Smooth muscle cell (in vitro differentiated cells): ENCODE results near the gene F2RL1. TPM values are rescaled to one million over a fixed set of nuclear protein-coding genes. Genes with fewer than 3 reads are reported as not detected.

Source experiments
- DNase-seq: peaks from one replicate; lab custom pipeline; 2025; ENCODE audit not compliant: unreplicated experiment; lab: John Stamatoyannopoulos, UW
- H2AFZ ChIP-seq: fragments of 200-600 bp; sonication (generic); 2 replicates; pipeline ENCODE4 v1.6.0; 2016; ENCODE audit warnings: antibody characterized with exemption, low read depth, mild to moderate bottlenecking
- H3F3A ChIP-seq: fragments of 200-600 bp; sonication (generic); 2 replicates; pipeline ENCODE4 v1.6.0; 2017; ENCODE audit warnings: antibody characterized with exemption, low read depth
- H3K27ac ChIP-seq: fragments of 200-600 bp; sonication (generic); 2 replicates; pipeline ENCODE4 v1.5.1; 2016; ENCODE audit warnings: low read depth, mild to moderate bottlenecking
- H3K27me3 ChIP-seq: fragments of 200-600 bp; sonication (generic); 2 replicates; pipeline ENCODE4 v1.6.1; 2016; ENCODE audit warnings: low read depth, mild to moderate bottlenecking
- H3K36me3 ChIP-seq: fragments of 200-600 bp; sonication (generic); 2 replicates; pipeline ENCODE4 v1.5.1; 2016; ENCODE audit warnings: low read depth
- H3K4me1 ChIP-seq: fragments of 200-600 bp; sonication (generic); 2 replicates; pipeline ENCODE4 v1.5.1; 2016; ENCODE audit warnings: low read depth
- H3K4me2 ChIP-seq: fragments of 200-600 bp; sonication (generic); 2 replicates; pipeline ENCODE4 v1.6.0; 2016; ENCODE audit warnings: mild to moderate bottlenecking
- H3K4me3 ChIP-seq: fragments of 200-600 bp; sonication (generic); 2 replicates; pipeline ENCODE4 v1.5.1; 2016; ENCODE audit warnings: mild to moderate bottlenecking
- H3K79me2 ChIP-seq: fragments of 200-600 bp; sonication (generic); 2 replicates; pipeline ENCODE4 v1.6.0; 2016; ENCODE audit warnings: low read depth, mild to moderate bottlenecking
- H3K9ac ChIP-seq: fragments of 200-600 bp; sonication (generic); 2 replicates; pipeline ENCODE4 v1.6.0; 2016; ENCODE audit warnings: low read depth
- H3K9me3 ChIP-seq: fragments of 200-600 bp; sonication (generic); replicated peaks from 2 replicates; pipeline ENCODE4 v1.5.1; 2016; ENCODE audit warnings: low read depth
- H4K20me1 ChIP-seq: fragments of 200-600 bp; sonication (generic); 2 replicates; pipeline ENCODE4 v1.6.0; 2016; ENCODE audit warnings: low read depth
- WGBS: methylation state at CpG from one replicate; pipeline ENCODE4 v1.1.7; 2016; ENCODE audit warnings: low lambda C conversion rate; 5-methylcytosine and 5-hydroxymethylcytosine counted together
- polyA plus RNA-seq: library from polyadenylated mRNA; unstranded; fragments of >200 nt; fragmentation: Nextera tagmentation; extraction: Ambion mirVana; gene quantifications from 2 replicates; pipeline ENCODE4 v1.2.1, GENCODE V29; 2016
- total RNA-seq: library from RNA; depleted of rRNA; stranded (reverse); fragments of >200 nt; gene quantifications from 2 replicates; pipeline ENCODE4 v1.2.3, GENCODE V29; 2014
- TF ChIP-seq, protein P1 (sequence below): fragments of 200-600 bp; sonication (generic); IDR thresholded peaks from 2 replicates; pipeline ENCODE4 v1.5.1; 2017; ENCODE audit warnings: borderline replicate concordance, mild to moderate bottlenecking, antibody characterized with exemption; ENCODE audit not compliant: insufficient read depth, poor library complexity, severe bottlenecking

The F2RL1 gene
- total and polyA plus RNA-seq, 2 experiments from 2014 or later, result 42.6 to 88.3 TPM

DNA sequence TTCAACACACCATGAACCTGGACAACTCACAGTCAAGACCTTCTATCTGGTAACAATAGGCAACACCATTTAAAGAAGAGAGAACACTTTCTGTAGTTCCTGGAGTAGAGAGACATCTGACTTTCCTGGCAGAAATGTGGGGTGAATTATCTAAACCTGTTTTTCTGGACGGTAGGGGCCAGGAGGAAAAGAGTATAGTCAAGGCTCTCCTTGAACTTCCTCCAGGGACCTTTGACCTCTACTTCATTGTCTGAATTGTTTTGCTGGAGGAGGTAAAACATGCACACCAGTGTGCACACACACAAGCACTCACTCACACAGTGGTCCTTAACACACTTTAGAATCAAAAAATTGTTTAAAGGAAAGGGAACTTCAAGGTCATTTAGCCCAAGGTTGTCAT is 44.2 kb downstream of the F2RL1 start:
- WGBS, result 68% methylated on average over 1 of the region's 1 CpG
- H3K36me3 ChIP-seq, result no peaks in the 10 kb centered on the region
- H3K4me1 ChIP-seq, result no peaks in the 10 kb centered on the region
- no peak for DNase-seq
- no peak overlapping the region for H2AFZ ChIP-seq
- H3K27me3 ChIP-seq, result no peaks in the 10 kb centered on the region
- H3K27ac ChIP-seq, result no peak overlapping the region
- no peaks in the 10 kb centered on the region for H3K9me3 ChIP-seq
- no peaks in the 10 kb centered on the region for H3K79me2 ChIP-seq
- H3K4me2 ChIP-seq, result no peak overlapping the region
- no peaks in the 10 kb centered on the region for H3F3A ChIP-seq
- H4K20me1 ChIP-seq, result no peaks in the 10 kb centered on the region
- H3K9ac ChIP-seq, result no peak overlapping the region
- H3K4me3 ChIP-seq, result no peak overlapping the region
- TF ChIP-seq, protein P1, sequence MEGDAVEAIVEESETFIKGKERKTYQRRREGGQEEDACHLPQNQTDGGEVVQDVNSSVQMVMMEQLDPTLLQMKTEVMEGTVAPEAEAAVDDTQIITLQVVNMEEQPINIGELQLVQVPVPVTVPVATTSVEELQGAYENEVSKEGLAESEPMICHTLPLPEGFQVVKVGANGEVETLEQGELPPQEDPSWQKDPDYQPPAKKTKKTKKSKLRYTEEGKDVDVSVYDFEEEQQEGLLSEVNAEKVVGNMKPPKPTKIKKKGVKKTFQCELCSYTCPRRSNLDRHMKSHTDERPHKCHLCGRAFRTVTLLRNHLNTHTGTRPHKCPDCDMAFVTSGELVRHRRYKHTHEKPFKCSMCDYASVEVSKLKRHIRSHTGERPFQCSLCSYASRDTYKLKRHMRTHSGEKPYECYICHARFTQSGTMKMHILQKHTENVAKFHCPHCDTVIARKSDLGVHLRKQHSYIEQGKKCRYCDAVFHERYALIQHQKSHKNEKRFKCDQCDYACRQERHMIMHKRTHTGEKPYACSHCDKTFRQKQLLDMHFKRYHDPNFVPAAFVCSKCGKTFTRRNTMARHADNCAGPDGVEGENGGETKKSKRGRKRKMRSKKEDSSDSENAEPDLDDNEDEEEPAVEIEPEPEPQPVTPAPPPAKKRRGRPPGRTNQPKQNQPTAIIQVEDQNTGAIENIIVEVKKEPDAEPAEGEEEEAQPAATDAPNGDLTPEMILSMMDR, result no peak

DNA sequence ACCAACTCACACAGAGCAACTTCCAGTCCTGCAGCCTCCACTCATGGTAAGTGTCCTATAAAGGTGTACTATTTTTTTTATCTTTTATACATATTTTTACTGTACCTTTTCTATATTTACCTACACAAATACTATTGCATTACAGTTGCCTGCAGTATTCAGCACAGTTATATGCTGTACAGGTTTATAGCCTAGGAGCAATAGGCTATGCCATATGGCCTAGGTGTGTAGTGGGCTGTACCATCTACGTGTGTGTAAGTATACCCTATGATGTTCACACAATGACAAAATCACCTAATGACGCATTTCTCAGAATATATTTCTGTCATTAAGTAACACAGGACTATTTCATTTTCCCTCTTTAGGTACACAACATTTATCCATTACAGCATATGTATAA is 47.7 kb downstream of the F2RL1 start:
- Histone ChIP-seq H2AFZ (no peak overlapping the region), H3K4me2 (no peak overlapping the region), H3K36me3 (no peaks in the 10 kb centered on the region), H4K20me1 (no peaks in the 10 kb centered on the region), H3K79me2 (no peaks in the 10 kb centered on the region), H3K27ac (no peak overlapping the region), H3K4me1 (no peaks in the 10 kb centered on the region), H3K27me3 (no peaks in the 10 kb centered on the region), H3K9me3 (no peaks in the 10 kb centered on the region), H3K4me3 (no peak overlapping the region), H3K9ac (no peak overlapping the region), H3F3A (no peaks in the 10 kb centered on the region)
- DNase-seq, result no peak
- 95% methylated on average over 2 of the region's 2 CpGs for WGBS
- TF ChIP-seq, protein P1, result no peak

DNA sequence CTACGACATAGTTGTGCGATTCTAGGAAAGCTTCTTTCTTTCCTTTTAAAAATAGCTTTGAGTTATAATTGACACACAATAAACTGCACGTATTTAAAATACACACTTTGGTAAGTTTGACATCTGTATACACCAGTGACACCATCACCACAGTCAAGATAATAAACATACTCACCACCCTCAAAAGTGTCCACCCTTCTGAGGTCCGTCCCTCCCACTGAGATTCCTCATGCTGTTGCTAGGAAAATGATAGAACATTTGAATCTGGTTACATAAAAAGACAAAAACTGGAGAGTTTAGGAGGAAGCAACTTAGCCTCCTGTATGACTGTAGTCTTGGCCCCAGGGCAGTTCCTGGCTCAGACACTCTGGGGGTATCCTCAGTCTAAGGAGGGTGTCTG is 48.2 kb downstream of the F2RL1 start:
- Histone ChIP-seq H3K9me3 (no peaks in the 10 kb centered on the region), H3K4me3 (no peak overlapping the region), H3K27me3 (no peaks in the 10 kb centered on the region), H3K27ac (no peak overlapping the region), H3K79me2 (no peaks in the 10 kb centered on the region), H2AFZ (peak overlapping the region; percentile 42), H4K20me1 (no peaks in the 10 kb centered on the region), H3K9ac (no peak overlapping the region), H3F3A (no peaks in the 10 kb centered on the region), H3K4me2 (no peak overlapping the region), H3K36me3 (no peaks in the 10 kb centered on the region), H3K4me1 (no peaks in the 10 kb centered on the region)
- TF ChIP-seq, protein P1, result no peak
- 62% methylated on average over 4 of the region's 4 CpGs for WGBS
- DNase-seq, result no peak

- WGBS, result 77% methylated on average over 8 of the region's 8 CpGs
- Histone ChIP-seq H3K4me1 (no peaks in the 10 kb centered on the region), H3K4me2 (no peak overlapping the region), H3K4me3 (no peak overlapping the region), H3K9ac (no peak overlapping the region), H3K79me2 (no peaks in the 10 kb centered on the region), H4K20me1 (no peaks in the 10 kb centered on the region), H3K27me3 (no peaks in the 10 kb centered on the region), H2AFZ (no peak overlapping the region), H3K27ac (no peak overlapping the region), H3K9me3 (no peaks in the 10 kb centered on the region), H3F3A (no peaks in the 10 kb centered on the region), H3K36me3 (no peaks in the 10 kb centered on the region)
- peak; percentile 1 for DNase-seq
- TF ChIP-seq, protein P1, result peak; percentile 87
Observed at GRCh38 chr5:76867827-76868693, 49.2 kb downstream of the F2RL1 start.
